GM18507 (cell line): ENCODE data around the gene OR4K1.
"Not testable (repeated sequence)": the region's sequence is repeated elsewhere in the genome, so short reads cannot be mapped to it uniquely, and the experiment has no call there.

ENCODE experiments used
- DNase-seq: peaks from one replicate; pipeline ENCODE4 v3.0.0; 2011; ENCODE audit warnings: low read depth; ENCODE audit not compliant: insufficient read length; ENCODE audit errors: extremely low spot score
- FAIRE-seq: peaks from 2 replicates; lab custom pipeline; 2011; peaks lifted over from hg19 to GRCh38; lab: Jason Lieb, UNC

The OR4K1 gene, protein sequence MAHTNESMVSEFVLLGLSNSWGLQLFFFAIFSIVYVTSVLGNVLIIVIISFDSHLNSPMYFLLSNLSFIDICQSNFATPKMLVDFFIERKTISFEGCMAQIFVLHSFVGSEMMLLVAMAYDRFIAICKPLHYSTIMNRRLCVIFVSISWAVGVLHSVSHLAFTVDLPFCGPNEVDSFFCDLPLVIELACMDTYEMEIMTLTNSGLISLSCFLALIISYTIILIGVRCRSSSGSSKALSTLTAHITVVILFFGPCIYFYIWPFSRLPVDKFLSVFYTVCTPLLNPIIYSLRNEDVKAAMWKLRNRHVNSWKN

DNA sequence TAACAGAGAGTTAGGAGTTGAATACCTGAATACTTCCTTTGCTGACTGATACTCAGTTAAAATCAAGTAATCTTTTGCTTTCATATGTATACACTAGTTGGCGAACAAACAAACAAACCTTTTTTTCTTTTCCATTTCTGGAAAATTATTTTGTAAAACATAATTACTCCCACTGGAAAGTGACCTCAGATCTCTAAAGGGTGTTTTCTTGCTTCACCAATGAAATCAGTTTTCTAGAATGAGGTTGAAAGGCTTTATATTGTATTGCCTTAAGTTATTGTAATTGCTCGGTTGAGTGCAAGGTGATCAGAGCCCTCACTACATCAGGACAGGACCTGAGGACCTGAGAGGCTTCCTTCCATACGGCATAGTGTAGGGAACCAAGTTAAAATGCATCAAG is at the start of gene OR4K1:
TSS of gene OR4K1 (plus strand) at position 301 of the 400 bp plus-strand sequence. CDS start 4,750 bp downstream, outside the sequence.
- FAIRE-seq: no peak

DNA sequence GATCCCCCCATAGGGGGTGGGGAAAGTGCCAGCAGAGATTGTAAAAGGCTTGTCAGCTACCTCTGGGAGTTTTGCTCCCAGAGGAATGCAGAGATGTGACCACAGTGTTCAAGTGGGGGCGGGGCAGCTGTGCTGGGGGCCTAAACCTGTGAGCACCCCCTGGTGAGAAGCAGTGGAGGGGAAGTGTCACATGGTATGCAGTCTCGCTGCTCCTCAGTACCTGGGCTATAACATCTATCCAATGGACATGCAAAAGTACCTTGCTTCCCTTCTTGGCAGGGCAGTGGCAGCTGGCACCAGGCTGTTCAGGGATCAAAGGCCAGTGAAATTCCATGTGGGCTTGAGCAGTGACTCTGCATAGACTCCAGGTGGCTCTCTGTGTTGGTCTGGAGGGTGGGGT is 35.4 kb upstream of the OR4K1 start:
- FAIRE-seq: no peak
- DNase-seq: no peak

More for the DNA sequence above, at the start of gene OR4K1:
- no peak for DNase-seq

DNA sequence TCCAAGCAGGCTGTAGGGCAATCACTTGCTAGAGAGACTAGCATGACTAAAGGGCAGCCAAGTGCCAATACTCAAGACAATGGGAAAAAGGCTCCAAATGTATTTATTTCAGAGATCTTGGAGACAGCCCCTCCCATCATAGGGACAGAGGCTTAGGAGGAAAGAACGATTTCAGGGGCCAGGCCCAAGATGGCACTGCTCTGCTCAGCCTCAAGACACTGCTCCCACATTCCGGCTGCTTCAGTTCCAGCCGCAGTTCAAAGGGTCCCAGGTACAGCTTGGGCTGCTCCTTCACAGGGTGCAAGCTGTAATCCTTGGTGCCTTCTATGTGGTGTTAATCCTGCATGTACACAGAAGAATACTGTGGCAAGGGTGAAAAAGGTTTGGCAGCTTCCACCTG is 29.7 kb upstream of the OR4K1 start:
- FAIRE-seq (no peak), DNase-seq (no peak)

DNA sequence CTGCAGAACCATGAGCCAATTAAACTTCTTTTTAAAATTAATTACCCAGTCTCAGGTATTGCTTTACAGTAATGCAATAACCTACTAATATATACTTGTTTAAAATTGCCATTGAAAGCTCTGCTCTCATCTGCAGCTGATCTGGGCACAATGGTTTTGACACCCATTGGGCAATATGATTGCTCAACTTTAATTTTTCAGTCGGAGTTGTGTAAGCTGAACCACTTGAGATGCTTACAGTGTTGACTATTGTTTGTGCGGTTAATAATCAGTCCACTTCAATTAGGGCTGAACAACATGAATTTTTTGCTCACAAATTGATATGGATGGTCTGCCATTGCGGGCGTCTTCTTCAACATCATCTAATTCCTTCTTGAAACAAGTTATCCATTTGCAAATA is 28.3 kb upstream of the OR4K1 start:
- FAIRE-seq (no peak), DNase-seq (no peak)

DNA sequence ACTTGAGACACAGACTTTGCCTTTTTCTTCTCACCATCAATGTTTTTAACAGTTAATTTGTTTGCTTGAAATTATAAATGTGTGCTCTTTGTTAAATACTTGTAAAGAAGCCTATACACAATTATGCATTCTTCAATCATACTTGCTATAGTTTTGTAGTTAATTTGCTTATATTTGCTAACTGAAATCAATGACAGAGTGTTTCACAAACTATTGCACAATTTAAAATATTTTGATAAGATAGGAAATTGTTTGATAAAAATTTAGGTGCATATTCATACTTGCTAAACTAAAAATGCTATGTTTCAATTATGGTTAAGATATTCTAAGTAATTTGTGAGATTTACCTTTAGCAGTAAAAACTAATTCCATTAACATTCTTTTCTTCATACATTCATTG is 24.1 kb upstream of the OR4K1 start:
- DNase-seq: no peak
- FAIRE-seq: no peak

GRCh38 chr14:19911114-19911513 is 19.6 kb upstream of the OR4K1 start:
- FAIRE-seq: no peak
- no peak for DNase-seq

DNA sequence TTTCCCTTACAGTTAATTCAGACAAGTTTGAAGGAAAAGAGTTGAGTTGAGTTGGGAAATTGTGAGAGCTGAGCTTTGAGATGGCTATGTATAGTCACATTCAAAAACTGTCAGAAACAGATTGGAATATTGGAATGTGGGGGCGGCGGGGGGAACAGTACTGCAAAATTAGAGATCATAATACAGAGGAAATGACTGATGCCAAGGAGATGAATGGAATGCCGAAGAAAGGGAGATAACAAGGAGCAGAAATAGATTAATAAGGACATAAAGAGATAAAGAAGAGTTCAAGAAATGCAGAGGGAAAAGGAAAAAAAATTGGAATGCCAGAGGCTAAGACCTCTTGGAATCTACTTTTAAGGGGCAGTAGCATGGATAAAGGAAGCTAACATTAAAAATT is 13.5 kb upstream of the OR4K1 start:
- no peak for DNase-seq
- no peak for FAIRE-seq

GRCh38 chr14:19917955-19918518 is 12.7 kb upstream of the OR4K1 start:
- DNase-seq (no peak), FAIRE-seq (no peak)

GRCh38 chr14:19918553-19919264 is 12.0 kb upstream of the OR4K1 start:
- no peak for DNase-seq
- no peak for FAIRE-seq

GRCh38 chr14:19920021-19920657 is 10.6 kb upstream of the OR4K1 start, which contains the start of gene OR4K5:
OR4K5 (plus strand) TSS chr14:19920607; CDS start chr14:19920607, 0 bp downstream.
- DNase-seq (no peak), FAIRE-seq (no peak)

DNA sequence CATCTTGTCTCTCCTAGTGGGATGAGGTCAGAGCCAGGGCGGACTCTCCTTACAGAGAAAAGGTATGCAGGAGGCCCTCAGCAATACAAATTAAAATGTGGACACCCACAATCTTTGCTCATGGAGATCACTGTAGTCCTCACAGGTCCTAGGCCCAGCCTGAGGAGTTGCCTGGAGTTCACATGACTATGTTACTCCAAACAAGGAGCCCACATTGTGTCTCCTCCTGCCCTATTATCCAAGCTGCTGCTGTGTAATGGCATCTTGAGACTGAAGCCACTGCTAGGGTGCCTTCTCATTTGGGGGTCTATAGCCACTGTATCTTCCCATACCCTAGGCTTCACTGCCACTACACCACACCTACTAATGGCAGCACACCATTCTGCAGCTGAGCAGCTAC is 11.0 kb downstream of the OR4K1 start:
- FAIRE-seq (no peak), DNase-seq (no peak)

- DNase-seq: no peak
- no peak for FAIRE-seq
Observed at GRCh38 chr14:19947413-19948090, 16.8 kb downstream of the OR4K1 start.

- FAIRE-seq (no peak), DNase-seq (no peak)
Observed at GRCh38 chr14:19949218-19949617, 18.5 kb downstream of the OR4K1 start.

DNA sequence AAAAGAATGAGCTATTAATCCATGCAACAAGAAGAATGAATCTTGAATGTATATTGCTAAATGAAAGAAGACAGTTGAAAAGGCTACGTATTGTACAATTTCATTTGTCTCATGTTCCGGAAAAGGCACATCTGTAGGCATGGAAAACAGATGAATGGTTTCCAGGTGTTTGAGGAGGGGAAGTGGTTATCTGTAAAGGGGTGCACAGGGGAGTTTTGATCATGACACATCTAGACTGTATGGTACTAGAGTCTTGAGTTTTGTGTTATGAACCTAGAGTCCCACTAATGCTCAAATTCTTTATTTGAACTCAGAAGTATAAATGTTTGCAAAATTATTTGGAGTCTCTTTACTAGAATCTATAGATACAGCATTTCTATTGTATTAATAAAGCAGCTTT is 39.0 kb downstream of the OR4K1 start:
- DNase-seq, FAIRE-seq: not testable (repeated sequence)

DNA sequence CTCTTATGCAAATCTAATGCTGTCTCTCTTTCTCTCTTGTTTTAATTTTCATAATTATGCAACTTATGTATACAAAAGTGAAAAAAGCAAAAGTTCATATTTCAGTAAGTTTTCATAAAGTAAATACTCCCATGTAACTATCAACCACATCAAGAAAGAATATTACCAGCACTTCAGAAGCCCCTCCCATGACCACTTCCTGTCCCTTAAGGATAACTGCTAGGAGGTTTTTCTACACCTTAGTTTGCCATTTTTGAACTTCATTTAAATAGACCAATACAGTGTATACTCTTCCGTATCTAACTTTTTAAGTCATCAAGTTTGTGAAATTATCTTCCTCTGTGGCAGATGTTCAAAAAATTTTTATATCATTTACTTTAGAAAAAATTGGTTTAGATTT is 44.1 kb downstream of the OR4K1 start:
- no peak for DNase-seq
- no peak for FAIRE-seq

DNA sequence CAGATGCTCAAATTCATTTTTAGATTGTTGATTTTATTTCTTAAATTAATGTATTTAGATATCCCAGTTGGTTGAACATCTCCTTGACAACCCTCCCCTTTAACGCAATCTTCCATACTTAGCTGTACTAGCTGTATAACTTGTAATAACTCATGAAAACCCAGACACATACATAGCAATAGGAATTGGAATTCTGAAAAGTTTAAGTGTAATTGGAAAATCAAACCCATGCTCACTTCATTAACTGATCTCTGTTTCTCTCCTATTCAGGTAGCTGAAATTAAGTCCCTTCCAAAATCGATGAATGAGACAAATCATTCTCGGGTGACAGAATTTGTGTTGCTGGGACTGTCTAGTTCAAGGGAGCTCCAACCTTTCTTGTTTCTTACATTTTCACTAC is 44.6 kb downstream of the OR4K1 start, which contains the start of gene OR4K15:
TSS of gene OR4K15 (plus strand) at position 301 of the 400 bp plus-strand sequence. CDS start at position 301, 0 bp downstream.
- no peak for DNase-seq
- FAIRE-seq: no peak
